CD4-positive, alpha-beta T cell treated with Interleukin-15 for 4 hours (primary cell): Measurements from ENCODE around the gene TTC21B.
"Not testable (repeated sequence)": the region's sequence is repeated elsewhere in the genome, so short reads cannot be mapped to it uniquely, and the experiment has no call there.

Source experiments
- DNase-seq: peaks from one replicate; pipeline ENCODE4 v3.0.0-alpha.2; 2020; ENCODE audit warnings: low spot score

The TTC21B gene

GRCh38 chr2:165953655-165954606 lies at the start of gene TTC21B:
Gene TTC21B, minus strand, starts transcription at chr2:165953776. Its CDS starts 71 bp downstream, at chr2:165953705.
- DNase-seq = peak; percentile 91

GRCh38 chr2:166000401-166000800 lies 46.8 kb upstream of the TTC21B start:
- DNase-seq = no peak

- DNase-seq = no peak
Observed at GRCh38 chr2:165990846-165991245, 37.3 kb upstream of the TTC21B start.

GRCh38 chr2:165989851-165990250 lies 36.3 kb upstream of the TTC21B start:
- DNase-seq = no peak

- no peak for DNase-seq
Observed at GRCh38 chr2:165985120-165985519, 31.5 kb upstream of the TTC21B start.

- not testable (repeated sequence) for DNase-seq
Observed at GRCh38 chr2:165972161-165972560, 18.6 kb upstream of the TTC21B start.

GRCh38 chr2:165970663-165971062 lies 17.1 kb upstream of the TTC21B start:
- DNase-seq = no peak

- DNase-seq = no peak
Observed at GRCh38 chr2:165969227-165969626, 15.7 kb upstream of the TTC21B start.

- DNase-seq = no peak
Observed at GRCh38 chr2:165967746-165968145, 14.2 kb upstream of the TTC21B start.

GRCh38 chr2:165961818-165962217 lies 8.2 kb upstream of the TTC21B start:
- DNase-seq = no peak

- DNase-seq = no peak
Observed at GRCh38 chr2:165959371-165959770, 5.8 kb upstream of the TTC21B start.

GRCh38 chr2:165958313-165958960 lies 4.9 kb upstream of the TTC21B start:
- DNase-seq = no peak

GRCh38 chr2:165957030-165957675 lies 3.6 kb upstream of the TTC21B start:
- no peak for DNase-seq

GRCh38 chr2:165953306-165953654 lies 296 bp downstream of the TTC21B start:
- no peak for DNase-seq

GRCh38 chr2:165952741-165953211 lies 800 bp downstream of the TTC21B start:
- peak; percentile 23 for DNase-seq

GRCh38 chr2:165952085-165952484 lies 1.5 kb downstream of the TTC21B start:
- no peak for DNase-seq

- DNase-seq = no peak
Observed at GRCh38 chr2:165950438-165950837, 3.1 kb downstream of the TTC21B start.

- DNase-seq = no peak
Observed at GRCh38 chr2:165941827-165942226, 11.7 kb downstream of the TTC21B start.

GRCh38 chr2:165938237-165938636 lies 15.3 kb downstream of the TTC21B start:
- DNase-seq = no peak

- no peak for DNase-seq
Observed at GRCh38 chr2:165933211-165933910, 20.2 kb downstream of the TTC21B start.

- DNase-seq = no peak
Observed at GRCh38 chr2:165927774-165928173, 25.8 kb downstream of the TTC21B start.

- no peak for DNase-seq
Observed at GRCh38 chr2:165927353-165927752, 26.2 kb downstream of the TTC21B start.
